Measurements from ENCODE around the gene GRPEL2. TPM values are rescaled to one million over a fixed set of nuclear protein-coding genes. Genes with fewer than 3 reads are reported as not detected.

The GRPEL2 gene, protein sequence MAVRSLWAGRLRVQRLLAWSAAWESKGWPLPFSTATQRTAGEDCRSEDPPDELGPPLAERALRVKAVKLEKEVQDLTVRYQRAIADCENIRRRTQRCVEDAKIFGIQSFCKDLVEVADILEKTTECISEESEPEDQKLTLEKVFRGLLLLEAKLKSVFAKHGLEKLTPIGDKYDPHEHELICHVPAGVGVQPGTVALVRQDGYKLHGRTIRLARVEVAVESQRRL
- total RNA-seq (10 to 100 TPM; 39.4 to 41.9 TPM), polyA plus RNA-seq (1 to 10 TPM; 6.9 to 7.1 TPM)

DNA sequence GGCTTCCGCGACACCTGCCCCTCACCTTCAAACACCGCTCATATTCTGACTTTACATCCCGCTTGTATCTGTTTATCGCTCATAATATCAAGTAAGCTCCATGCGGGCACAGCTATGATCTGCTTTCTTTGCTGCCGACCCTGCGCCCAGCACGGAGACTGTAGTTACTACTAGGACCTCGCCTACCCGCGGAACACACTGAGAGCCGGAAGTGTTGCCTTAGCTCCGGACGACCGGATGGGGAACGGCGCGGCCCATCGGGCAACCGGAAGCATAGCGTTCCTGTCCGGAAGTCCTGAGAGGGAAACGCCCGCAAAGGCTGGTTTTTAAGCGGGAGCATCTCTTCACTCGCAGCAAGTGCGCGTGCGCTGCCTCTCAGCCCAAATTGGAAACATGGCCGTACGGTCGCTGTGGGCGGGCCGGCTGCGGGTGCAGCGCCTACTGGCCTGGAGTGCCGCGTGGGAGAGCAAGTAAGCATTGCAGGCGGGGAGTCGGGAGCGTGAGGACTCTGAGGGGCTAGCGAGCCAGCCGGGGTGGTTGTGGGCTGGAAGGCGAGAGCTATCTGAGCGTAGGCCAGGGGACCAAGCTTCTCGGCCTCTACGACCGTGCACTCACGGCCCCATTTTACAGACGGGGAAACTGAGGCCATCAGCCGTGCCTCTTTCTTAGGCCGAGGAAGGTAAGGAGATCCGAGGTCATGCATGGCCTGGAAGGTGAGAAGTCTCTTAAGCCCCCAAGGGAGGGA is at the start of gene GRPEL2:
Gene GRPEL2, plus strand, starts transcription at position 353 of the 745 bp plus-strand sequence. Its CDS starts 41 bp downstream, at position 394.
- no peaks in the 10 kb centered on the region for H3K27me3 ChIP-seq (ENCODE audit: insufficient read depth, low read length)
- peaks cover 36 to 67% (median 55%) of the 10 kb centered on the region in 4 donors for H3K4me1 Mint-ChIP-seq
- H3K4me3 Mint-ChIP-seq = peak within 1 kb of the TSS; percentile 91 to 99 (median 96)
- H3K9me3 Mint-ChIP-seq = peaks cover 0 to 4% (median 0%) of the 10 kb centered on the region in 8 donors
- DNase-seq = peak; percentile 80 to 87 (median 82)
- peaks cover 54% of the 10 kb centered on the region for H3K4me1 ChIP-seq (ENCODE audit: insufficient read depth, low read length)
- peak within 1 kb of the TSS; percentile 87 to 99 (median 93) for H3K27ac Mint-ChIP-seq
- no peaks in the 10 kb centered on the region for H3K9me3 ChIP-seq (ENCODE audit: control insufficient read depth in 1 of 2, low read length in 2 of 2)
- peaks cover 18% of the 10 kb centered on the region for H3K36me3 ChIP-seq (ENCODE audit: insufficient read depth, low read length)
- intact Hi-C loops (cut with micrococcal nuclease) = loop anchor here (1.0 to 10.0 kb wide), 4 partner anchors 12 to 961 kb away; partner anchors contain the start of genes FBXO38 and SLC26A2
- H3K36me3 Mint-ChIP-seq = peaks cover 24 to 41% of the 10 kb centered on the region in 2 donors
- POLR2A ChIA-PET (ENCODE audit: partially characterized antibody) = interaction anchor here (0.7 to 8.6 kb wide), 12 partner anchors 10 to 217 kb away, joined by 3 to 289 read pairs (median 6); partner anchors contain the start of genes CSNK1A1 and PCYOX1L
- CTCF ChIA-PET (ENCODE audit: partially characterized antibody) = interaction anchor here (1.2 to 26.0 kb wide), 12 partner anchors 11 to 206 kb away, joined by 3 to 337 read pairs (median 6); partner anchors contain the start of genes CSNK1A1 and PCYOX1L
- no peaks in the 10 kb centered on the region for H3K27me3 Mint-ChIP-seq
- peak within 1 kb of the TSS; percentile 83 to 92 for H3K4me3 ChIP-seq (ENCODE audit: low read length in 2 of 2)
- H3K27ac ChIP-seq (ENCODE audit: low read depth, low read length) = peak within 1 kb of the TSS; percentile 78

- Mint-ChIP-seq H3K27ac (no peak overlapping the region), H3K4me3 (no peak overlapping the region), H3K4me1 (peaks cover 6 to 8% (median 7%) of the 10 kb centered on the region in 4 donors), H3K9me3 (no peaks in the 10 kb centered on the region), H3K36me3 (no peaks in the 10 kb centered on the region), H3K27me3 (peaks cover 7 to 11% of the 10 kb centered on the region in 2 donors)
- Histone ChIP-seq H3K4me3 (ENCODE audit: low read length in 2 of 2) (no peak overlapping the region), H3K36me3 (ENCODE audit: insufficient read depth, low read length) (no peaks in the 10 kb centered on the region), H3K4me1 (ENCODE audit: insufficient read depth, low read length) (peaks cover 9% of the 10 kb centered on the region), H3K27ac (ENCODE audit: low read depth, low read length) (no peak overlapping the region), H3K9me3 (ENCODE audit: control insufficient read depth in 1 of 2, low read length in 2 of 2) (no peaks in the 10 kb centered on the region), H3K27me3 (ENCODE audit: insufficient read depth, low read length) (peaks cover 3% of the 10 kb centered on the region)
- no peak for DNase-seq
- POLR2A ChIA-PET (ENCODE audit: partially characterized antibody) = no interaction called here
- intact Hi-C loops (cut with micrococcal nuclease) = no loop called here
- CTCF ChIA-PET (ENCODE audit: partially characterized antibody) = interaction anchor here (1.2 kb wide), 1 partner anchor 20 kb away, joined by 4 read pairs; no protein-coding TSS in a partner anchor
Observed at GRCh38 chr5:149297340-149298025, 47.8 kb upstream of the GRPEL2 start.

GRCh38 chr5:149298163-149298562 is 47.1 kb upstream of the GRPEL2 start:
- DNase-seq = no peak
- H3K27me3 ChIP-seq (ENCODE audit: insufficient read depth, low read length) = peaks cover 3% of the 10 kb centered on the region
- Mint-ChIP-seq H3K27ac (peak overlapping the region in 2 of 7 donors; percentile 12 to 36), H3K4me1 (peaks cover 6 to 8% (median 7%) of the 10 kb centered on the region in 4 donors), H3K4me3 (no peak overlapping the region), H3K27me3 (peaks cover 7 to 11% of the 10 kb centered on the region in 2 donors), H3K36me3 (no peaks in the 10 kb centered on the region), H3K9me3 (no peaks in the 10 kb centered on the region)
- no peaks in the 10 kb centered on the region for H3K36me3 ChIP-seq (ENCODE audit: insufficient read depth, low read length)
- H3K4me3 ChIP-seq (ENCODE audit: low read length in 2 of 2) = no peak overlapping the region
- POLR2A ChIA-PET (ENCODE audit: partially characterized antibody) = no interaction called here
- no peaks in the 10 kb centered on the region for H3K9me3 ChIP-seq (ENCODE audit: control insufficient read depth in 1 of 2, low read length in 2 of 2)
- intact Hi-C loops (cut with micrococcal nuclease) = no loop called here
- no peak overlapping the region for H3K27ac ChIP-seq (ENCODE audit: low read depth, low read length)
- CTCF ChIA-PET (ENCODE audit: partially characterized antibody) = interaction anchor here (1.2 kb wide), 1 partner anchor 19 kb away, joined by 4 read pairs; no protein-coding TSS in a partner anchor
- H3K4me1 ChIP-seq (ENCODE audit: insufficient read depth, low read length) = peaks cover 9% of the 10 kb centered on the region

DNA sequence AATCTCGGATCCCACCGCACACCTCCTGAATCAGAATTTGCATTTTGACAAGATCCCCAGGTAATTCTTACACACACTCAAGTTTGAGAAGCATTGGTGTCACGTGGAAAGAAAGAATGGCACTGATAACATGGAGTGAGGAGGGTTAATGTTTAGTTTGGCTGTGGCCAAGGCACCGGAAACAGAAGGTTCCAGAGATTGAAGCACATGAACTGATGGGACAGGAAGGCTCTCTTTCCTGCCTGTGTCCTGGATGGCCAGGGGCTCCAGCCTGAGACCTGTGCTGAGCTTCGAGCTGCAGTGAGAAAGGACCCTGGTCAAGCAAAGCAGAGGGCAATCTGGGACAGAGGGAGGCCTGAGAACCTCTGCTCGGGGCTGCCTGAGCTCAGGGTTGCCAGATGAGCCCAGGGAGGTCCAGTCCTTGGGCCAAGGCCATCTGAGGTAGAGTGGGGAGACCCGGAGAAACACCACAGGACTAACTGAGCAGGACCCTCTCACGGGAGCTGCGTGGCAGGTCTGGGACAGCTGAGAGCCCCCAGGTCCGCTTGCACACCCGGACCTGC is 46.4 kb upstream of the GRPEL2 start:
- CTCF ChIA-PET (ENCODE audit: partially characterized antibody) = interaction anchor here (1.2 kb wide), 1 partner anchor 18 kb away, joined by 4 read pairs; no protein-coding TSS in a partner anchor
- Histone ChIP-seq H3K36me3 (ENCODE audit: insufficient read depth, low read length) (no peaks in the 10 kb centered on the region), H3K4me3 (ENCODE audit: low read length in 2 of 2) (no peak overlapping the region), H3K27ac (ENCODE audit: low read depth, low read length) (no peak overlapping the region), H3K4me1 (ENCODE audit: insufficient read depth, low read length) (peaks cover 9% of the 10 kb centered on the region), H3K9me3 (ENCODE audit: control insufficient read depth in 1 of 2, low read length in 2 of 2) (no peaks in the 10 kb centered on the region), H3K27me3 (ENCODE audit: insufficient read depth, low read length) (peaks cover 3% of the 10 kb centered on the region)
- POLR2A ChIA-PET (ENCODE audit: partially characterized antibody) = no interaction called here
- no peaks in the 10 kb centered on the region for H3K36me3 Mint-ChIP-seq
- no peak overlapping the region for H3K4me3 Mint-ChIP-seq
- H3K9me3 Mint-ChIP-seq = no peaks in the 10 kb centered on the region
- peaks cover 6 to 8% (median 7%) of the 10 kb centered on the region in 4 donors for H3K4me1 Mint-ChIP-seq
- peaks cover 7 to 11% of the 10 kb centered on the region in 2 donors for H3K27me3 Mint-ChIP-seq
- intact Hi-C loops (cut with micrococcal nuclease) = no loop called here
- DNase-seq = no peak
- H3K27ac Mint-ChIP-seq = no peak overlapping the region

DNA sequence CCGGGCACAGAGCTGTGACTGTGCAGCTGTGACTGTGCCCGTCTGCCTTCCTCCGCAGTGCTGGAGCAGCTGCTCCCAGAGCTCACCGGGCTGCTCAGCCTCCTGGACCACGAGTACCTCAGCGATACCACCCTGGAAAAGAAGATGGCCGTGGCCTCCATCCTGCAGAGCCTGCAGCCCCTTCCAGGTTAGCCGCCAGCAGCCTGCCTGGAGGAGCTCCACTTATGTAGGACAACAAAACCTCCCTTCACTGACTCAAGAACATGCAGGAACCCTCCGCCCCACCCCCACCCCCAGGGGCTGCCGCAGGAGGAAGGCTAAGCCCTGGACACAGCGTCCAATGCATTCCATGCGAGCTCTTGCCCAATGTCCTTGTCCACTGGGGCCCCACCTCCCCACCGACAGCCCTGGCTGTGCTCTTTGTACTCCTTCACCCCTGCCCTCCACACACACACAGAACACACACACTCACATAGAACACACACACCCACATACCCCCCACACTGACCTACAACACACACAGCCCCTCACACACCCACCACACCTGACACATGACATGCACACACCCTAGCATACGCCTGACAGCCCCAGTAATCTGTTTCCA is 45.7 kb upstream of the GRPEL2 start:
- DNase-seq = no peak
- no peak overlapping the region for H3K4me3 Mint-ChIP-seq
- Histone ChIP-seq H3K9me3 (ENCODE audit: control insufficient read depth in 1 of 2, low read length in 2 of 2) (no peaks in the 10 kb centered on the region), H3K4me1 (ENCODE audit: insufficient read depth, low read length) (peaks cover 9% of the 10 kb centered on the region), H3K27me3 (ENCODE audit: insufficient read depth, low read length) (peaks cover 3% of the 10 kb centered on the region), H3K27ac (ENCODE audit: low read depth, low read length) (no peak overlapping the region), H3K36me3 (ENCODE audit: insufficient read depth, low read length) (no peaks in the 10 kb centered on the region), H3K4me3 (ENCODE audit: low read length in 2 of 2) (no peak overlapping the region)
- POLR2A ChIA-PET (ENCODE audit: partially characterized antibody) = no interaction called here
- H3K36me3 Mint-ChIP-seq = no peaks in the 10 kb centered on the region
- H3K9me3 Mint-ChIP-seq = no peaks in the 10 kb centered on the region
- peaks cover 7 to 11% of the 10 kb centered on the region in 2 donors for H3K27me3 Mint-ChIP-seq
- intact Hi-C loops (cut with micrococcal nuclease) = no loop called here
- CTCF ChIA-PET (ENCODE audit: partially characterized antibody) = interaction anchor here (1.2 to 1.5 kb wide), 3 partner anchors 18 to 135 kb away, joined by 3 to 4 read pairs (median 3); no protein-coding TSS in a partner anchor
- no peak overlapping the region for H3K27ac Mint-ChIP-seq
- peaks cover 6 to 8% (median 7%) of the 10 kb centered on the region in 4 donors for H3K4me1 Mint-ChIP-seq

DNA sequence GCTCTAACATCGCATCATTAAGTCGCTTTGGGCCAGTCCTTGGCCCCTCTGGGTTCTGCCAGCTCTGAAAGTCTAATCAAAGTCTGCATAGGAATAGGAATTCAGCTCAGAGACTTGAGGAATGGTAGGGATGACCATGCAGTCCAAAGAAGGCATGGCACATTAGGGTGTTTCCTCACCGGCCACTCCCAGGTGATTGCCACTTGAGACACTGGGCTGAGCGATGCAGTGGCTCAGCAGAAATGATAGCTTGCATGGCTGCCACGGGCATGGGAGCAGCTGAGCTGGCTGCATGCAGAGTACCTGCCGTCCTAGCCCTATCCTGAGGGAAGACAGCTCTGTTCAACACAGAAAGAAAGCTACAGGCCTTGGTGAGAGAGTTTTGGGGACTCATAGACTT is 44.9 kb upstream of the GRPEL2 start:
- H3K4me3 ChIP-seq (ENCODE audit: low read length in 2 of 2) = no peak overlapping the region
- H3K4me3 Mint-ChIP-seq = no peak overlapping the region
- H3K27me3 ChIP-seq (ENCODE audit: insufficient read depth, low read length) = peaks cover 3% of the 10 kb centered on the region
- ChIA-PET CTCF (ENCODE audit: partially characterized antibody) (interaction anchor here (1.2 to 1.5 kb wide), 4 partner anchors 17 to 134 kb away, joined by 3 to 4 read pairs (median 3); no protein-coding TSS in a partner anchor), POLR2A (ENCODE audit: partially characterized antibody) (no interaction called here)
- H3K9me3 ChIP-seq (ENCODE audit: control insufficient read depth in 1 of 2, low read length in 2 of 2) = no peaks in the 10 kb centered on the region
- DNase-seq = no peak
- peaks cover 3% of the 10 kb centered on the region for H3K4me1 ChIP-seq (ENCODE audit: insufficient read depth, low read length)
- no peaks in the 10 kb centered on the region for H3K36me3 ChIP-seq (ENCODE audit: insufficient read depth, low read length)
- H3K27ac ChIP-seq (ENCODE audit: low read depth, low read length) = no peak overlapping the region
- no peak overlapping the region for H3K27ac Mint-ChIP-seq
- intact Hi-C loops (cut with micrococcal nuclease) = no loop called here
- H3K4me1 Mint-ChIP-seq = peaks cover 0 to 2% (median under 1%) of the 10 kb centered on the region in 4 donors
- no peaks in the 10 kb centered on the region for H3K9me3 Mint-ChIP-seq
- peaks cover 2 to 6% of the 10 kb centered on the region in 2 donors for H3K27me3 Mint-ChIP-seq
- H3K36me3 Mint-ChIP-seq = no peaks in the 10 kb centered on the region
